ENCODE data around the gene SLC8A1.

SLC8A1 gene

DNA sequence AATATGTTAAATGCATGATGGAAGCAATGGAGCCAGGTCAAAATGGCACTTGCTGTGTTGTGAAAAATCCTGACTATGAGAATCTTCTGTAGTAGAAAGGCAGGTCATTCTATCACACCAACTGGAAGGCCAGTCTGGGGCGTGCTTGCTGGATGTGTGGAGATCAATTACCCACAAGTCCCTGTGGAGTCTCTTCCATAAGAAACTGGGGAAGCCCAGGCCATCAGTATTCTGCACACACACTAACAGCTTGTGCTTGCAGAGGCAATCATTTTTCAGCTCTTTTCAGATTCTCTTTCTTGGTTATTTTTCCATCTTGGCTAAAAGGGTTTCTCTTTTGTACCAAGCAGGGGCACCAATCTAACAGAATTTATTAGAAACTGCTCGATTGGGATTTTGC is 190.8 kb downstream of the SLC8A1 start:
- Histone ChIP-seq H3K4me3 (ENCODE audit: low read depth in 1 of 5, low read length in 5 of 5) (no peak overlapping the region), H3K9me3 (ENCODE audit: control insufficient read depth in 5 of 5, low read length in 5 of 5) (no peaks in the 10 kb centered on the region), H3K4me1 (ENCODE audit: control insufficient read depth in 5 of 5, insufficient read depth in 5 of 5, low read length in 5 of 5) (no peaks in the 10 kb centered on the region), H3K27me3 (ENCODE audit: control insufficient read depth in 5 of 5, insufficient read depth in 4 of 5, low read length in 5 of 5) (no peaks in the 10 kb centered on the region), H3K27ac (ENCODE audit: low read depth, low read length) (no peak overlapping the region), H3K9ac (ENCODE audit: low read length in 5 of 5) (no peak overlapping the region), H3K36me3 (ENCODE audit: control insufficient read depth in 5 of 5, insufficient read depth in 5 of 5, low read length in 5 of 5) (no peaks in the 10 kb centered on the region)

DNA sequence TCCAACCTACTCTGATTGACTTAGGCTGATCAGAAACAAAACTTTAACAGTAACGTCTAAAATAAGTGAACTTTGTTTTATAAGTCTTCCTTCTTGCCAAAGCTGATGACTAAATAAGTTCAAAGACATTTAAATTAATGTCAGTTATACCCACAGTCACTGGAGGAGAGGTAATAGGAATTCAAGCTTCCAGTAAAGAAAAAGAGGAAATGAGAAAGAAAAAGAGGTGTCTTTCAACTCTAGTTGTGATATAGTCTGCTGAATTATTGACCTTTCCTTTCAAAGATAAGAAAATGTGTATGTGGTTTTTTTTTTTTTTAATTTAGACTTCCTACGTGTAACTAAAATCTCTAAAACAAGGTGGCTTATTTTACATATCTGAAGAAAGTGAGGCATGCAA is 191.5 kb downstream of the SLC8A1 start:
- Histone ChIP-seq H3K36me3 (ENCODE audit: control insufficient read depth in 5 of 5, insufficient read depth in 5 of 5, low read length in 5 of 5) (no peaks in the 10 kb centered on the region), H3K4me1 (ENCODE audit: control insufficient read depth in 5 of 5, insufficient read depth in 5 of 5, low read length in 5 of 5) (no peaks in the 10 kb centered on the region), H3K9me3 (ENCODE audit: control insufficient read depth in 5 of 5, low read length in 5 of 5) (no peaks in the 10 kb centered on the region), H3K4me3 (ENCODE audit: low read depth in 1 of 5, low read length in 5 of 5) (no peak overlapping the region), H3K9ac (ENCODE audit: low read length in 5 of 5) (no peak overlapping the region), H3K27ac (ENCODE audit: low read depth, low read length) (no peak overlapping the region), H3K27me3 (ENCODE audit: control insufficient read depth in 5 of 5, insufficient read depth in 4 of 5, low read length in 5 of 5) (no peaks in the 10 kb centered on the region)

DNA sequence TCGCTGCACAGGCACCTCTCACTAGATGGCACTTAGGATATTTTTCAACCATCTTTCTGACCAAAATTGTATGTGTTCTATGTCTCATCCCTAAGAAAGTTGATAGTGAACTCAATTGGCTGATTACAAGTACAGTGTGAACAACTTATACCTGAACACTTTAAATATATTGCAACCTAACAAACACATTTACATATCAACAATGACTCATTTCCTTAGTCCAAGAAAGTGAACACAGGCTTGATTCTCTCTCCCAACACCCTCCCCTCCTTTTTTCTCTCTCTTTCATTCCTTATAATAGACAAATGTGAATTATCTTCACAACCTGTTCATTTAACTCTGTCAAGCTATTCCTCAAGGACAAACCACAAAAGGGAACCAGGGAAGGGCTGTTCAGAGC is 192.0 kb downstream of the SLC8A1 start:
- Histone ChIP-seq H3K4me3 (ENCODE audit: low read depth in 1 of 5, low read length in 5 of 5) (no peak overlapping the region), H3K9me3 (ENCODE audit: control insufficient read depth in 5 of 5, low read length in 5 of 5) (no peaks in the 10 kb centered on the region), H3K27me3 (ENCODE audit: control insufficient read depth in 5 of 5, insufficient read depth in 4 of 5, low read length in 5 of 5) (no peaks in the 10 kb centered on the region)

DNA sequence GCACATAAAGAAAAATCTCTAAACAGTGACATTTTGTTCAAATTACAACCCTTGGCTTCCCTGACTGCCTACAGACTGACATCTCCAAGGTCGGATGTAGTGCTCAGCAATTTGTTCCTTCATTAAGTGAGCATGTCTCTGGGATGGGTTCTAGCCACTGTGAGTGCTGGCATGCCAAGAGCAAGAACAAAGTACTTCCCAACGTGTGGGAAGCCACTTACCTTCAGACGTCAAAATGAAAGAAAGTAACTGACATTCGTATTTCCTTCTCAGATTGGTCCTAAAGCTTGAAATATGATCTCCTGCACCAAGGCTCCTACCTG is 193.8 kb downstream of the SLC8A1 start:
- H3K4me1 ChIP-seq (ENCODE audit: control insufficient read depth in 5 of 5, insufficient read depth in 5 of 5, low read length in 5 of 5), result no peaks in the 10 kb centered on the region
- no peaks in the 10 kb centered on the region for H3K9me3 ChIP-seq (ENCODE audit: control insufficient read depth in 5 of 5, low read length in 5 of 5)
- H3K9ac ChIP-seq (ENCODE audit: low read length in 5 of 5), result no peak overlapping the region
- H3K4me3 ChIP-seq (ENCODE audit: low read depth in 1 of 5, low read length in 5 of 5), result no peak overlapping the region
- H3K27ac ChIP-seq (ENCODE audit: low read depth, low read length), result no peak overlapping the region
- H3K27me3 ChIP-seq (ENCODE audit: control insufficient read depth in 5 of 5, insufficient read depth in 4 of 5, low read length in 5 of 5), result no peaks in the 10 kb centered on the region
- no peaks in the 10 kb centered on the region for H3K36me3 ChIP-seq (ENCODE audit: control insufficient read depth in 5 of 5, insufficient read depth in 5 of 5, low read length in 5 of 5)

More for the DNA sequence above, 192.0 kb downstream of the SLC8A1 start:
- Histone ChIP-seq H3K27ac (ENCODE audit: low read depth, low read length) (no peak overlapping the region), H3K36me3 (ENCODE audit: control insufficient read depth in 5 of 5, insufficient read depth in 5 of 5, low read length in 5 of 5) (no peaks in the 10 kb centered on the region), H3K9ac (ENCODE audit: low read length in 5 of 5) (no peak overlapping the region), H3K4me1 (ENCODE audit: control insufficient read depth in 5 of 5, insufficient read depth in 5 of 5, low read length in 5 of 5) (no peaks in the 10 kb centered on the region)

GRCh38 chr2:40257340-40258134 is 194.4 kb downstream of the SLC8A1 start:
- no peaks in the 10 kb centered on the region for H3K36me3 ChIP-seq (ENCODE audit: control insufficient read depth in 5 of 5, insufficient read depth in 5 of 5, low read length in 5 of 5)
- no peak overlapping the region for H3K9ac ChIP-seq (ENCODE audit: low read length in 5 of 5)
- H3K4me3 ChIP-seq (ENCODE audit: low read depth in 1 of 5, low read length in 5 of 5), result no peak overlapping the region
- H3K27me3 ChIP-seq (ENCODE audit: control insufficient read depth in 5 of 5, insufficient read depth in 4 of 5, low read length in 5 of 5), result no peaks in the 10 kb centered on the region
- H3K4me1 ChIP-seq (ENCODE audit: control insufficient read depth in 5 of 5, insufficient read depth in 5 of 5, low read length in 5 of 5), result no peaks in the 10 kb centered on the region
- H3K9me3 ChIP-seq (ENCODE audit: control insufficient read depth in 5 of 5, low read length in 5 of 5), result no peaks in the 10 kb centered on the region
- H3K27ac ChIP-seq (ENCODE audit: low read depth, low read length), result no peak overlapping the region

GRCh38 chr2:40256649-40257048 is 195.2 kb downstream of the SLC8A1 start:
- no peaks in the 10 kb centered on the region for H3K36me3 ChIP-seq (ENCODE audit: control insufficient read depth in 5 of 5, insufficient read depth in 5 of 5, low read length in 5 of 5)
- no peak overlapping the region for H3K27ac ChIP-seq (ENCODE audit: low read depth, low read length)
- no peaks in the 10 kb centered on the region for H3K27me3 ChIP-seq (ENCODE audit: control insufficient read depth in 5 of 5, insufficient read depth in 4 of 5, low read length in 5 of 5)
- H3K4me1 ChIP-seq (ENCODE audit: control insufficient read depth in 5 of 5, insufficient read depth in 5 of 5, low read length in 5 of 5), result no peaks in the 10 kb centered on the region
- no peaks in the 10 kb centered on the region for H3K9me3 ChIP-seq (ENCODE audit: control insufficient read depth in 5 of 5, low read length in 5 of 5)
- H3K4me3 ChIP-seq (ENCODE audit: low read depth in 1 of 5, low read length in 5 of 5), result no peak overlapping the region
- H3K9ac ChIP-seq (ENCODE audit: low read length in 5 of 5), result no peak overlapping the region

- no peaks in the 10 kb centered on the region for H3K4me1 ChIP-seq (ENCODE audit: control insufficient read depth in 5 of 5, insufficient read depth in 5 of 5, low read length in 5 of 5)
- H3K27ac ChIP-seq (ENCODE audit: low read depth, low read length), result no peak overlapping the region
- no peaks in the 10 kb centered on the region for H3K36me3 ChIP-seq (ENCODE audit: control insufficient read depth in 5 of 5, insufficient read depth in 5 of 5, low read length in 5 of 5)
- H3K9me3 ChIP-seq (ENCODE audit: control insufficient read depth in 5 of 5, low read length in 5 of 5), result no peaks in the 10 kb centered on the region
- H3K9ac ChIP-seq (ENCODE audit: low read length in 5 of 5), result no peak overlapping the region
- no peak overlapping the region for H3K4me3 ChIP-seq (ENCODE audit: low read depth in 1 of 5, low read length in 5 of 5)
- H3K27me3 ChIP-seq (ENCODE audit: control insufficient read depth in 5 of 5, insufficient read depth in 4 of 5, low read length in 5 of 5), result no peaks in the 10 kb centered on the region
These were observed 195.9 kb downstream of the SLC8A1 start for GRCh38 chr2:40256008-40256407.

GRCh38 chr2:40255103-40255502 is 196.8 kb downstream of the SLC8A1 start:
- H3K27ac ChIP-seq (ENCODE audit: low read depth, low read length), result no peak overlapping the region
- H3K36me3 ChIP-seq (ENCODE audit: control insufficient read depth in 5 of 5, insufficient read depth in 5 of 5, low read length in 5 of 5), result no peaks in the 10 kb centered on the region
- H3K9me3 ChIP-seq (ENCODE audit: control insufficient read depth in 5 of 5, low read length in 5 of 5), result no peaks in the 10 kb centered on the region
- H3K4me3 ChIP-seq (ENCODE audit: low read depth in 1 of 5, low read length in 5 of 5), result no peak overlapping the region
- no peaks in the 10 kb centered on the region for H3K27me3 ChIP-seq (ENCODE audit: control insufficient read depth in 5 of 5, insufficient read depth in 4 of 5, low read length in 5 of 5)
- H3K4me1 ChIP-seq (ENCODE audit: control insufficient read depth in 5 of 5, insufficient read depth in 5 of 5, low read length in 5 of 5), result no peaks in the 10 kb centered on the region
- no peak overlapping the region for H3K9ac ChIP-seq (ENCODE audit: low read length in 5 of 5)

- H3K4me1 ChIP-seq (ENCODE audit: control insufficient read depth in 5 of 5, insufficient read depth in 5 of 5, low read length in 5 of 5), result no peaks in the 10 kb centered on the region
- no peak overlapping the region for H3K27ac ChIP-seq (ENCODE audit: low read depth, low read length)
- no peaks in the 10 kb centered on the region for H3K36me3 ChIP-seq (ENCODE audit: control insufficient read depth in 5 of 5, insufficient read depth in 5 of 5, low read length in 5 of 5)
- H3K4me3 ChIP-seq (ENCODE audit: low read depth in 1 of 5, low read length in 5 of 5), result no peak overlapping the region
- no peaks in the 10 kb centered on the region for H3K9me3 ChIP-seq (ENCODE audit: control insufficient read depth in 5 of 5, low read length in 5 of 5)
- no peaks in the 10 kb centered on the region for H3K27me3 ChIP-seq (ENCODE audit: control insufficient read depth in 5 of 5, insufficient read depth in 4 of 5, low read length in 5 of 5)
- no peak overlapping the region for H3K9ac ChIP-seq (ENCODE audit: low read length in 5 of 5)
These were observed 197.3 kb downstream of the SLC8A1 start for GRCh38 chr2:40254611-40255010.

- H3K27me3 ChIP-seq (ENCODE audit: control insufficient read depth in 5 of 5, insufficient read depth in 4 of 5, low read length in 5 of 5), result no peaks in the 10 kb centered on the region
- H3K9me3 ChIP-seq (ENCODE audit: control insufficient read depth in 5 of 5, low read length in 5 of 5), result no peaks in the 10 kb centered on the region
- H3K27ac ChIP-seq (ENCODE audit: low read depth, low read length), result no peak overlapping the region
- H3K36me3 ChIP-seq (ENCODE audit: control insufficient read depth in 5 of 5, insufficient read depth in 5 of 5, low read length in 5 of 5), result no peaks in the 10 kb centered on the region
- no peak overlapping the region for H3K4me3 ChIP-seq (ENCODE audit: low read depth in 1 of 5, low read length in 5 of 5)
- H3K4me1 ChIP-seq (ENCODE audit: control insufficient read depth in 5 of 5, insufficient read depth in 5 of 5, low read length in 5 of 5), result no peaks in the 10 kb centered on the region
- H3K9ac ChIP-seq (ENCODE audit: low read length in 5 of 5), result no peak overlapping the region
These were observed 200.8 kb downstream of the SLC8A1 start for GRCh38 chr2:40251137-40251536.
